Endodermal cell (in vitro differentiated cells): Measurements from ENCODE around the gene STBD1. TPM values are rescaled to one million over a fixed set of nuclear protein-coding genes. Genes with fewer than 3 reads are reported as not detected.

ENCODE experiments used
- DNase-seq: peaks from one replicate; pipeline ENCODE4 v3.0.0-alpha.2; 2017
- H3K27ac ChIP-seq: 2 replicates; pipeline ENCODE4 v1.5.1; 2013; ENCODE audit warnings: mild to moderate bottlenecking, low read depth, low read length, moderate library complexity
- H3K27me3 ChIP-seq: 2 replicates; pipeline ENCODE4 v1.6.1; 2013; ENCODE audit warnings: mild to moderate bottlenecking, low read length, moderate library complexity; ENCODE audit not compliant: insufficient read depth, control insufficient read depth, poor library complexity, severe bottlenecking
- H3K36me3 ChIP-seq: 2 replicates; pipeline ENCODE4 v1.7.0; 2013; ENCODE audit warnings: mild to moderate bottlenecking, low read length, moderate library complexity; ENCODE audit not compliant: control insufficient read depth, insufficient read depth
- H3K4me1 ChIP-seq: one replicate; pipeline ENCODE4 v1.7.0; 2013; ENCODE audit warnings: low read length; ENCODE audit not compliant: control insufficient read depth, insufficient read depth
- H3K4me3 ChIP-seq: 2 replicates; pipeline ENCODE4 v1.5.1; 2013; ENCODE audit warnings: mild to moderate bottlenecking, low read length, moderate library complexity
- H3K9ac ChIP-seq: 2 replicates; pipeline ENCODE4 v1.6.1; 2013; ENCODE audit warnings: mild to moderate bottlenecking, low read length, moderate library complexity; ENCODE audit not compliant: poor library complexity, severe bottlenecking; ENCODE audit errors: extremely low read depth
- H3K9me3 ChIP-seq: 2 replicates; pipeline ENCODE4 v1.6.1; 2013; ENCODE audit warnings: mild to moderate bottlenecking, low read length, moderate library complexity; ENCODE audit not compliant: control insufficient read depth
- H3K27ac Mint-ChIP-seq: 2 replicates; pipeline ENCODE4 v1.8.0; 2020; ENCODE audit warnings: mixed read lengths
- H3K27me3 Mint-ChIP-seq: 2 replicates; pipeline ENCODE4 v1.8.0; 2021; ENCODE audit warnings: mild to moderate bottlenecking, mixed read lengths; ENCODE audit not compliant: insufficient read depth
- H3K36me3 Mint-ChIP-seq: 2 replicates; pipeline ENCODE4 v1.8.0; 2020; ENCODE audit warnings: low read depth, mixed read lengths
- H3K4me1 Mint-ChIP-seq: 2 replicates; pipeline ENCODE4 v1.8.0; 2020; ENCODE audit warnings: mixed read lengths
- H3K4me3 Mint-ChIP-seq: 2 replicates; pipeline ENCODE4 v1.8.0; 2020; ENCODE audit warnings: mild to moderate bottlenecking, moderate library complexity, mixed read lengths
- H3K9me3 Mint-ChIP-seq: 2 replicates; pipeline ENCODE4 v1.8.0; 2020; ENCODE audit warnings: mild to moderate bottlenecking, mixed read lengths
- WGBS, 2 experiments: methylation state at CpG; one replicate each; pipeline versions ENCODE4 v1.1.5 to v1.1.7; 2013; ENCODE audit warnings: missing lambda C conversion rate in 2 of 2, mixed read lengths in 1 of 2; ENCODE audit not compliant: insufficient coverage in 1 of 2, insufficient read length in 1 of 2; 5-methylcytosine and 5-hydroxymethylcytosine counted together
- total RNA-seq, 2 donors: library from RNA; stranded (reverse); fragmentation: NEBNext Ultra II Directional in 1 of 2; extraction: Animal tissue kit (Norgen Biotek cat#: 25700) in 1 of 2; gene quantifications; 2 replicates in 1 of 2; 3 replicates in 1 of 2; pipeline ENCODE4 v1.2.1, GENCODE V29; 2021
- TF ChIP-seq, protein P1 (sequence below): fragments of 200-600 bp; sonication (generic); conservative IDR thresholded peaks from 2 replicates; pipeline ENCODE4 v1.5.0; 2021; ENCODE audit warnings: antibody characterized with exemption, mild to moderate bottlenecking

Gene STBD1
- total RNA-seq, 2 donors from 2014 or later, result 0.31 to 1.3 TPM

DNA sequence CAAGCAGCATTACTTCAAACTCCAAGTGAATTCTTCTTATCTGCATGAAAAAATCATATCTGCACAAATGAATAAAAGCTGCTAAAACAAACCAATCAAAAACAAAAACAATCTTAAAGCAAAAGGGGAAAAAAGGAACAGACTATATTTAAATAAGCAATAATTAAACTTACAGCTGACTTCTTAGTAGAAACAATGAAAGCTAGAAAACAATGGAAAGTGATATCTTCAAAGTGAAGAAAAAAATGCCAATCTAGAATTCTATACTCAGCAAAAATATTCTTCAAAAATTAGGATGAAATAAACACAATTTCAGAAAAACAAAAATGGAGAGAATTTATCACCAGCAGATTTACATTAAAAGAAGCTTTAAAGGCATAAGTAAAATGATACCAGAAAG, 20.0 kb downstream of the STBD1 start:
- Mint-ChIP-seq H3K4me1 (no peaks in the 10 kb centered on the region), H3K27ac (no peak overlapping the region), H3K9me3 (peaks cover 17% of the 10 kb centered on the region), H3K4me3 (no peak overlapping the region), H3K36me3 (no peaks in the 10 kb centered on the region), H3K27me3 (peaks cover 1% of the 10 kb centered on the region)
- Histone ChIP-seq H3K9me3 (peaks cover 28% of the 10 kb centered on the region), H3K27me3 (peaks cover 4% of the 10 kb centered on the region), H3K27ac (no peak overlapping the region), H3K4me1 (no peaks in the 10 kb centered on the region), H3K4me3 (no peak overlapping the region), H3K9ac (no peak overlapping the region), H3K36me3 (no peaks in the 10 kb centered on the region)
- DNase-seq, result no peak
- TF ChIP-seq, protein P1, sequence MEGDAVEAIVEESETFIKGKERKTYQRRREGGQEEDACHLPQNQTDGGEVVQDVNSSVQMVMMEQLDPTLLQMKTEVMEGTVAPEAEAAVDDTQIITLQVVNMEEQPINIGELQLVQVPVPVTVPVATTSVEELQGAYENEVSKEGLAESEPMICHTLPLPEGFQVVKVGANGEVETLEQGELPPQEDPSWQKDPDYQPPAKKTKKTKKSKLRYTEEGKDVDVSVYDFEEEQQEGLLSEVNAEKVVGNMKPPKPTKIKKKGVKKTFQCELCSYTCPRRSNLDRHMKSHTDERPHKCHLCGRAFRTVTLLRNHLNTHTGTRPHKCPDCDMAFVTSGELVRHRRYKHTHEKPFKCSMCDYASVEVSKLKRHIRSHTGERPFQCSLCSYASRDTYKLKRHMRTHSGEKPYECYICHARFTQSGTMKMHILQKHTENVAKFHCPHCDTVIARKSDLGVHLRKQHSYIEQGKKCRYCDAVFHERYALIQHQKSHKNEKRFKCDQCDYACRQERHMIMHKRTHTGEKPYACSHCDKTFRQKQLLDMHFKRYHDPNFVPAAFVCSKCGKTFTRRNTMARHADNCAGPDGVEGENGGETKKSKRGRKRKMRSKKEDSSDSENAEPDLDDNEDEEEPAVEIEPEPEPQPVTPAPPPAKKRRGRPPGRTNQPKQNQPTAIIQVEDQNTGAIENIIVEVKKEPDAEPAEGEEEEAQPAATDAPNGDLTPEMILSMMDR, result no peak

DNA sequence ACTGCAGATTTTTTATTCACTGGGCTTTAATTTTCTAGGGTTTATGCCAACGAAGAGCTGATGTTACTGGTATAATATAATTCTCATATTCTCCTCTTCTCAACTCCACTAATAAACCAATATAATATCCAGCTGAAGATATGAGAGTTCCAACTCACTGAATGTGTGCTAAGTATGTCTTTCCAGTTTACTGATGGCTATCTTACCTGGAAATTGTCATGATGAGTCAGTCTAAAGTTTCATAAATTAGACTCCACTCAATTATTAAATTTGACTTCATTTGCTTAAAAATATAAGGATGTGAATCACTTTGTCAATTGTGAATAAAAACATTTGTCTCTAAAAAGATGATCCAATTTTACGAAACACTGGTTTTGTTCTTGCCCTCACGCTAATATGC, 28.4 kb downstream of the STBD1 start:
- Histone ChIP-seq H3K4me3 (no peak overlapping the region), H3K27me3 (peaks cover 4% of the 10 kb centered on the region), H3K9me3 (no peaks in the 10 kb centered on the region), H3K36me3 (no peaks in the 10 kb centered on the region), H3K4me1 (no peaks in the 10 kb centered on the region), H3K27ac (no peak overlapping the region), H3K9ac (no peak overlapping the region)
- TF ChIP-seq, protein P1, result no peak
- DNase-seq, result no peak
- Mint-ChIP-seq H3K4me1 (no peaks in the 10 kb centered on the region), H3K36me3 (no peaks in the 10 kb centered on the region), H3K9me3 (no peaks in the 10 kb centered on the region), H3K4me3 (no peak overlapping the region), H3K27me3 (peaks cover 8% of the 10 kb centered on the region), H3K27ac (no peak overlapping the region)
- WGBS, 2 experiments, result 91 to 100% methylated on average over 1 to 2 of the region's 3 CpGs

DNA sequence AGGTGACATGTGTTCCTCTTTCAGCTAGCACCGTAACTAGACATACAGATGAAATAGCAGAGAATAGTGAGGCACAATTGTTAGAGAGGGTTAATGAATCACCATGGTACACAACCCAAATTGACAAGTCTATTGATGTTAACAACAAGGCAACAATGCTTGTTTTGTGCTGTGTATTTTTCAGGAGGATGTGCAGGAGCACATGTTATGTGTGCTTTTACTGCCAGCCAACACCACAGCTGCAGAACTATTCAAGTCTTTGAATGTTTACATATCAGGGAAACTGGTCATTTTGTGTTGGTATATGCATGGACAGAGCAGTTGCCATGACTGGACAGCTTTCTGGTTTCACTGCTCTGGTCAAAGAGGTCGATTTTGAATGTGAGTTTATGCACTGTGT, 32.8 kb downstream of the STBD1 start:
- H3K4me1 ChIP-seq, result no peaks in the 10 kb centered on the region
- H3K27ac ChIP-seq, result no peak overlapping the region
- Mint-ChIP-seq H3K4me3 (no peak overlapping the region), H3K4me1 (no peaks in the 10 kb centered on the region), H3K27ac (no peak overlapping the region), H3K27me3 (peaks cover 8% of the 10 kb centered on the region), H3K9me3 (no peaks in the 10 kb centered on the region), H3K36me3 (no peaks in the 10 kb centered on the region)
- no peak overlapping the region for H3K4me3 ChIP-seq
- H3K36me3 ChIP-seq, result no peaks in the 10 kb centered on the region
- DNase-seq, result no peak
- no peaks in the 10 kb centered on the region for H3K9me3 ChIP-seq
- no peak overlapping the region for H3K9ac ChIP-seq
- no peaks in the 10 kb centered on the region for H3K27me3 ChIP-seq
- TF ChIP-seq, protein P1, result no peak
- 77 to 100% methylated on average over 1 to 2 of the region's 2 CpGs for WGBS, 2 experiments
